Heart left ventricle (tissue), 16 donors: ENCODE data around the gene WNT9A. TPM values are rescaled to one million over a fixed set of nuclear protein-coding genes. Genes with fewer than 3 reads are reported as not detected.
A peak's percentile ranks its signal among the peaks of the same experiment; 100 is the strongest.
"Not testable (repeated sequence)": the region's sequence is repeated elsewhere in the genome, so short reads cannot be mapped to it uniquely, and the experiment has no call there.

Experiments
- ATAC-seq, 4 donors: fragments of 200-7000 bp; cut with Tn5 transposase; one replicate each; pipeline ENCODE4 v1.9.1; 2020 to 2022; ENCODE audit warnings: moderate library complexity in 4 of 4, mild to moderate bottlenecking in 3 of 4, moderate number of reproducible peaks in 1 of 4
- DNase-seq, 5 donors: peaks; one replicate each; pipeline ENCODE4 v3.0.0-alpha.2; 2020
- H3K27ac ChIP-seq, 12 donors: fragments of 200-600 bp; sonication (generic) in 4 of 12; one replicate each; pipeline versions ENCODE4 v1.5.0 to v1.8.0; 2016 to 2022; ENCODE audit warnings: mild to moderate bottlenecking in 2 of 12
- H3K27me3 ChIP-seq, 9 donors: fragments of 200-600 bp; sonication (generic) in 2 of 9; one replicate each; pipeline versions ENCODE4 v1.5.1 to v1.8.0; 2016 to 2022; ENCODE audit warnings: mild to moderate bottlenecking in 3 of 9
- H3K36me3 ChIP-seq, 9 donors: fragments of 200-600 bp; sonication (generic) in 2 of 9; one replicate each; pipeline versions ENCODE4 v1.5.0 to v1.8.0; 2018 to 2022; ENCODE audit warnings: mild to moderate bottlenecking in 2 of 9
- H3K4me1 ChIP-seq, 12 donors: fragments of 200-600 bp; sonication (generic) in 4 of 12; one replicate each; pipeline versions ENCODE4 v1.5.0 to v1.8.0; 2016 to 2022; ENCODE audit warnings: mild to moderate bottlenecking in 3 of 12
- H3K4me3 ChIP-seq, 12 donors: fragments of 200-600 bp; sonication (generic) in 4 of 12; one replicate each; pipeline versions ENCODE4 v1.5.0 to v1.8.0; 2017 to 2022; ENCODE audit warnings: mild to moderate bottlenecking in 9 of 12, moderate library complexity in 4 of 12
- H3K9me3 ChIP-seq, 12 donors: fragments of 200-600 bp; sonication (generic) in 4 of 12; one replicate each; pipeline versions ENCODE4 v1.5.0 to v1.8.0; 2016 to 2022; ENCODE audit warnings: mild to moderate bottlenecking in 1 of 12
- CTCF ChIP-seq, 12 donors: fragments of 200-600 bp; sonication (generic) in 4 of 12; IDR thresholded peaks; one replicate each; pipeline versions ENCODE4 v1.5.0 to v1.8.0; 2018 to 2022; ENCODE audit warnings: antibody characterized with exemption in 12 of 12, mild to moderate bottlenecking in 5 of 12
- POLR2A ChIP-seq, 2 donors: fragments of 450-650 bp; IDR thresholded peaks; one replicate each; pipeline ENCODE4 v1.6.1; 2017; ENCODE audit warnings: antibody characterized with exemption in 2 of 2, mild to moderate bottlenecking in 2 of 2, moderate library complexity in 2 of 2
- WGBS, 4 donors: extraction: QIAGEN DNeasy Blood & Tissue Kit in 2 of 4; methylation state at CpG; one replicate each; pipeline versions ENCODE4 v1.1.5 to v1.1.7; 2013 to 2018; 5-methylcytosine and 5-hydroxymethylcytosine counted together
- intact Hi-C, 10 donors: fragments of 100-400 bp; cut with DNase I; formaldehyde crosslinking; loops; one replicate each; pipeline versions ENCODE4 v1.11.1 to v1.14.2; 2022
- polyA plus RNA-seq, 2 donors: library from polyadenylated mRNA; stranded (reverse); fragments of 200-250 nt; gene quantifications; one replicate each; pipeline ENCODE4 v1.2.3, GENCODE V29; 2013
- total RNA-seq, 9 donors: library from RNA; depleted of rRNA in 2 of 9; stranded (reverse); fragments of >200 nt in 2 of 9; fragmentation: NEBNext Ultra II Directional in 3 of 9; extraction: Animal tissue kit (Norgen Biotek cat#: 25700) in 3 of 9; gene quantifications; one replicate each; pipeline versions ENCODE4 v1.1.0 to v1.2.4, GENCODE V29; 2016 to 2023
- donor health status: ischemic (EF 13 %, LVEDD 7.1; RV severe dilation, severe dysfunction).
- donor health status: healthy with polysubstance abuse.
- donor health status: DM: no; HTN: yes; CAD: no.
- donor health status: DM: no; HTN: no; CAD: no.
- donor health status: ischemic (EF 25% LVEDD 6.9; RV normal size, moderate dysfunction).
- donor health status: ischemic (EF 25% LVEDD 5.7; RV mildly dilated, moderate dysfunction).
- donor health status: healthy.
- donor health status: DM: yes; HTN: yes; CAD: no.
- donor health status: ischemic (EF 35%, LVEDD 5.7; RV mildly dilated, moderate dysfunction).
- donor health status: nonischemic (EF 11% LVEDD 7.7; RV severe dilation, severe dysfunction).
- donor health status: DM: yes; HTN: yes; CAD: no.
- donor health status: PGD.
- donor health status: ischemic (EF 29% LVEDD 5.4; RV normal size, mild dysfunction).
- donor health status: nonischemic (EF 23%, LVEDD 6.1; RV moderate dilation, normal function).

The WNT9A gene
- total and polyA plus RNA-seq, 11 donors, result 0.54 to 29.8 (median 2.3) TPM

DNA sequence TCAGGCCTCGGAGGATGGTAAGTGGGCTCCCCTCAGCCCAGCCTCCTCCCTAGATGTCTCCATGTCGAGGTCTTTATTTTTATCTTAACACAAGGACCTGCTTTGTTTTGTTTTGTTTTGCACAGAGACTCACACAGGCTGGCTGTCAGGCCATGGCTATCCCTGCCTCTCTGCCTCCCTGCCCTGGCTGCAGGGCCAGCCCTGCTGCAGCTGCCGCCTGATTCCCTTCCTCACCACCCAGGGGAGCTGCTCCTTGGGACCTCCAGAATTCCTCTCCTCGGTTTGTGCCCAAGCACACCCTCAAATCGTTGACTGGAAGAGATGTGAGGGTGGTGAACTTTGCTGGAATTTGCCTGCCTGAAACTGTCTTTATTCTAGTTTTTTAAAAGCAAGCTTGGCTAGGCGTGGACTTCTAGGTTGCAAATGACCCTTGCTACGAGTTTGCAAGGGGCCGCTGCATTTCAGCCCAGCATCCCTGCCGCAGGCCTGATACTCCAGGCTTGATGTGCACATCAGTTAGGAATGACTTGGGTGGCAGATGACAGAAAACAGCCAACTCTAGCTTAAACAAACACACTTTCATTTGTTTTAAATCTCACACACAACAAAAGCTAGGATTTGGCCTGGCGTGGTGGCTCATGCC, 37.1 kb downstream of the WNT9A start:
- Histone ChIP-seq H3K27me3 (no peaks in the 10 kb centered on the region), H3K36me3 (no peaks in the 10 kb centered on the region), H3K4me3 (no peak overlapping the region), H3K9me3 (no peaks in the 10 kb centered on the region), H3K27ac (no peak overlapping the region), H3K4me1 (no peaks in the 10 kb centered on the region)
- DNase-seq (peak in 1 of 5 donors; percentile 9), ATAC-seq (no peak)
- WGBS, 4 donors, result 70 to 77% (median 72%) methylated on average over 10 of the region's 10 CpGs
- TF ChIP-seq POLR2A (IDR thresholded peaks at IDR 0.05) (no peak), CTCF (IDR thresholded peaks at IDR 0.05) (no peak)
- intact Hi-C loops, result no loop called here

- H3K4me3 ChIP-seq, H3K9me3 ChIP-seq, H3K27ac ChIP-seq, H3K27me3 ChIP-seq, H3K4me1 ChIP-seq, ATAC-seq, H3K36me3 ChIP-seq, intact Hi-C loops: not testable (repeated sequence)
- 72 to 75% (median 73%) methylated on average over 8 of the region's 8 CpGs for WGBS, 4 donors
- peak in 1 of 5 donors; percentile 8 for DNase-seq
Observed at GRCh38 chr1:227909923-227910328, 37.8 kb downstream of the WNT9A start.

DNA sequence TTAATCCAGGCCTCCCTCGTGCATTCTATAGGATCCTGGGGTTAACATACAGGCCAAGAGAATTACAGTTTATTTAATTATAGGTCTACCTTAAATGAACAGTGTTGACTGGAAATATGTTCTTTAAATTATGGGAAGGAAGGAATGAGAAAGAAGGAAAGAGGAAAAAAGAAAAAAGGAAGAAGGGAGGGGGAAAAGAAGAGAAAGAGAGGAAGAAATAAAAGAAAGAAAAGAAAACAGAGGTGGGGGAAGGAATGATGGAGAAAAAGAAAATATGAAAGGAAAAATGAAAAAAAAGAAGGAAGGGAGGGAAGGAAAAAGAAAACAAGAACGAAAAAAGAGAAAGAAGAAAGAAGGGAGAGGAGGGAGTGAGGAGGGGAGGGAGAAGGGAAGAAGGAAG, 38.5 kb downstream of the WNT9A start:
- no peak overlapping the region for H3K27ac ChIP-seq
- 79 to 90% (median 81%) methylated on average over 2 of the region's 2 CpGs for WGBS, 4 donors
- no peaks in the 10 kb centered on the region for H3K36me3 ChIP-seq
- H3K4me3 ChIP-seq, result no peak overlapping the region
- intact Hi-C loops, result no loop called here
- H3K4me1 ChIP-seq, result no peaks in the 10 kb centered on the region
- no peak for TF ChIP-seq CTCF (IDR thresholded peaks at IDR 0.05)
- DNase-seq (no peak), ATAC-seq (no peak)
- no peaks in the 10 kb centered on the region for H3K9me3 ChIP-seq
- no peaks in the 10 kb centered on the region for H3K27me3 ChIP-seq

GRCh38 chr1:227908359-227908758, 39.4 kb downstream of the WNT9A start:
- intact Hi-C loops, result no loop called here
- H3K36me3 ChIP-seq, result no peaks in the 10 kb centered on the region
- no peak overlapping the region for H3K4me3 ChIP-seq
- no peaks in the 10 kb centered on the region for H3K4me1 ChIP-seq
- no peak overlapping the region for H3K27ac ChIP-seq
- no peaks in the 10 kb centered on the region for H3K9me3 ChIP-seq
- ATAC-seq, result no peak
- WGBS, 4 donors, result 83 to 87% (median 85%) methylated on average over 7 of the region's 7 CpGs
- TF ChIP-seq CTCF (IDR thresholded peaks at IDR 0.05) (no peak), POLR2A (IDR thresholded peaks at IDR 0.05) (no peak)
- DNase-seq, result peak in 1 of 5 donors; percentile 1
- no peaks in the 10 kb centered on the region for H3K27me3 ChIP-seq

DNA sequence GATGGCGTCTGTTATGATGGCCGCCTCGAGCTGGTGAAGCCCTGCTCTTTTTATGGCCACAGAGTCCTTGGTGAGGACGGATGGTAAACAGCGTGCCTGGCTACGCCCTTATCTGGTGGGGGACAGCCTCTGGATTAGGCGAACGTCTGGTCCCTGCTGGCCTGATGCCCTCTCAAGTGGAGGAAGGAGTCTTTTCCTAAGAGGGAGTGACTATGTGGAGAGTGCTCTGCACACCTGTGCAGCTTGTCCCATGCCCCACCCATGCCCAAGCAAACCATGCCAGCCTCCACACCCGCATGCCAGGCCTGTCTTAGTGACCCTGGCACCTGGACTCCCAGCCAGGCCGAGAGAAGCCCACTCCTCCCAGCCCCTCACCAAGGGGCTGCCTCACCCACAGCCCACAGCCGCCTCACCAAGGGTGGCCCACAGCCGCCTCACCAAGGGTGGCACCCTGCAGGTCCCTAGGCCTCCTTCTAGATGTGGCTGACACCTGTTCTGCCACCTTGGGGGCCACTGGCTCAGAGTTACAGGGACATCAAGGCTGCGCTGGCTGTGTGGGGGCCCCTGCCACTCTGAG, 40.2 kb downstream of the WNT9A start:
- no peak for ATAC-seq
- intact Hi-C loops, result no loop called here
- no peak for DNase-seq
- Histone ChIP-seq H3K27me3 (no peaks in the 10 kb centered on the region), H3K27ac (no peak overlapping the region), H3K4me3 (no peak overlapping the region), H3K4me1 (no peaks in the 10 kb centered on the region), H3K36me3 (no peaks in the 10 kb centered on the region), H3K9me3 (no peaks in the 10 kb centered on the region)
- WGBS, 4 donors, result 79 to 82% (median 81%) methylated on average over 3 to 13 of the region's 13 CpGs
- TF ChIP-seq POLR2A (IDR thresholded peaks at IDR 0.05), result no peak
- TF ChIP-seq CTCF (IDR thresholded peaks at IDR 0.05), result no peak
